NT2/D1 (cell line): Measurements from ENCODE around the gene MED15.

ENCODE experiments used
- DNase-seq: peaks from one replicate; pipeline ENCODE4 v3.0.0-alpha.2; 2011; ENCODE audit warnings: low read depth, low spot score
- H3K27me3 ChIP-seq: 2 replicates; pipeline ENCODE4 v1.6.0; 2011; ENCODE audit warnings: mild to moderate bottlenecking; ENCODE audit not compliant: insufficient read length, insufficient read depth
- H3K36me3 ChIP-seq: 2 replicates; pipeline ENCODE4 v1.6.1; 2011; ENCODE audit warnings: mild to moderate bottlenecking, low read length, mixed read lengths; ENCODE audit not compliant: insufficient read depth, insufficient read length
- H3K4me1 ChIP-seq: 2 replicates; pipeline ENCODE4 v1.5.1; 2011; ENCODE audit not compliant: insufficient read depth, insufficient read length
- H3K4me3 ChIP-seq: 2 replicates; pipeline ENCODE4 v1.5.1; 2011; ENCODE audit warnings: low read depth; ENCODE audit not compliant: insufficient read length
- H3K9ac ChIP-seq: 2 replicates; pipeline ENCODE4 v1.6.0; 2011; ENCODE audit warnings: low read depth; ENCODE audit not compliant: insufficient read length
- H3K9me3 ChIP-seq: 2 replicates; pipeline ENCODE4 v1.5.1; 2011; ENCODE audit warnings: mild to moderate bottlenecking, low read length; ENCODE audit not compliant: insufficient read depth
- SUZ12 ChIP-seq: IDR thresholded peaks from 2 replicates; pipeline ENCODE4 v1.6.1; 2011; ENCODE audit not compliant: insufficient read length, insufficient read depth; ENCODE audit errors: extremely low read depth
- YY1 ChIP-seq: IDR thresholded peaks from 2 replicates; pipeline ENCODE4 v1.6.1; 2011; ENCODE audit not compliant: insufficient read length, insufficient read depth
- ZNF274 ChIP-seq: IDR thresholded peaks from 2 replicates; pipeline ENCODE4 v1.6.1; 2011; ENCODE audit warnings: mild to moderate bottlenecking, low read depth, low read length

Gene MED15

DNA sequence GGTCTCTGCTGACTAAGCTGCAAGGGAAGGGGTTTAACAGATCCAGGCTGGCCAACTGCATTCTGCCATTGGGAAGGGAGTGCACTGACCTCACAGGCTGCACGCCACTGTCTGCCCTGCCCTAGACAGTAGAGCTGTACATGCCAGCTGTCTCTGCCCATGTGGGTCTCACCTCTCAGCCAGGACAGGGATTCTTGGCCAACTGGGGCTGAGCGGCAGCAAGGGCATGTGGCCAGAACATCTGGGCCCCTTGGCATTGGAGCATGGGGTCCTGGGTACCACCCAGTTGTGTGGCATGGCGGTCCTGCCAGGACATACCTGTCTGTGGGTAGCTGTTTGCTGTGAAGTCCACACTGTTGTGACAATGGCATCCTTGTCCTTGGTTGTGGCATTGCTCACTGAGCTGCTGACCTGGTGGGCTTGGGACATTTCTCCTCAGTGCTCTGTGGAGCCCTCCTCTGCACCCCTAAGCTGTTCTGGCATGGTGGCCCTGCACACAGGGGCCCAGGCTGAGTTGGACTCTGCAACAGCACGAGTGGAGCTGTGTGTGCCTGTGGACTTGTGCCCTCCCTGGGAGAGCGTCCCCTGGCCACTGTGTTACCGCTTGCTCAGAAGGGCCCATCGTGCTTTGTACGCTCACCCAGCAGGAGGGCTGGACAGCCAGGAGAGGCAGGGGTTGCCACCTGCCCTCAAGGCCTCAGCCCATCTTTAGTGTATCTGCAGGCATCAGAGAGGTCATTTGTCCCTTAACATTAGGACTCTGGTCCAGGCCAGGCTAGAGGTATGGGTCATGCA, 46.7 kb downstream of the MED15 start:
- H3K4me1 ChIP-seq: peaks cover 17% of the 10 kb centered on the region
- H3K27me3 ChIP-seq: no peaks in the 10 kb centered on the region
- TF ChIP-seq YY1: no peak
- no peak for TF ChIP-seq ZNF274
- TF ChIP-seq SUZ12: no peak
- H3K9ac ChIP-seq: no peak overlapping the region
- no peaks in the 10 kb centered on the region for H3K9me3 ChIP-seq
- H3K36me3 ChIP-seq: peaks cover 71% of the 10 kb centered on the region
- no peak overlapping the region for H3K4me3 ChIP-seq
- DNase-seq: no peak

DNA sequence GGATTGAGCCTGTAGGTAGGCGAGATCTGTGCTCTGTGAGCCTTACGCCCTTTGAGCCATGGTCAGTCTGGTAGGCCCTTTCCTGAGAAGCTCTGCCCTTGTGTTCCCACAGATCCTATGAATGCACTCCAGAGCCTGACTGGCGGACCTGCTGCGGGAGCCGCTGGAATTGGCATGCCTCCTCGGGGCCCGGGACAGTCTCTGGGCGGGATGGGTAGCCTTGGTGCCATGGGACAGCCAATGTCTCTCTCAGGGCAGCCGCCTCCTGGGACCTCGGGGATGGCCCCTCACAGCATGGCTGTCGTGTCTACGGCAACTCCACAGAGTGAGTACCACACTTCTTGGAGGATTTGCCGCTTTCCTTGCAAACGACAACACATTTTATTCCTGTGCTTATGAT, 47.4 kb downstream of the MED15 start:
- Histone ChIP-seq H3K4me1 (peaks cover 16% of the 10 kb centered on the region), H3K36me3 (peaks cover 77% of the 10 kb centered on the region)

DNA sequence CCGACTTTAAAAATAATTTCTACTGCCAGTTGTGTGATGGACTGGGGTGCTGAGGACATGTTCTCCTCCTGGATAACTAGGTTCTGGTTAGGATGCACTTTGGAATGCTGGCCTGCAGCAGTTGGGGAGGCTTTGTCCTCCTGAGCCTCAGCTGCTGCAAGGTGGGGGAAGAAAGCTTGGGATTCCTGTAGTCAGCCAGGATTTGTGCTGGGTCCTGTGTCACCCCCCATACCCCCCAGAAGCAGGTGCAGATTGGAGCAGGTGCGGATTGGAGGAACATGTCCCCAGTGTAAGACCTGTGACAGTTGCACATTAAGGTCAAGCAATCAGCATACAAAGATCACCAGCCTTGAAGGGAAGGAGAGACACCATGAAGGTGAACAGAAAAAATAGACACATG, 51.1 kb downstream of the MED15 start:
- Histone ChIP-seq H3K27me3 (no peaks in the 10 kb centered on the region), H3K9me3 (no peaks in the 10 kb centered on the region), H3K36me3 (peaks cover 67% of the 10 kb centered on the region), H3K4me3 (no peak overlapping the region), H3K4me1 (no peaks in the 10 kb centered on the region), H3K9ac (no peak overlapping the region)
- DNase-seq: no peak
- TF ChIP-seq YY1: no peak
- no peak for TF ChIP-seq ZNF274
- TF ChIP-seq SUZ12: no peak

More for the DNA sequence above, 47.4 kb downstream of the MED15 start:
- no peaks in the 10 kb centered on the region for H3K9me3 ChIP-seq
- no peak overlapping the region for H3K9ac ChIP-seq
- TF ChIP-seq ZNF274: no peak
- no peak for TF ChIP-seq YY1
- TF ChIP-seq SUZ12: no peak
- no peak for DNase-seq
- H3K27me3 ChIP-seq: no peaks in the 10 kb centered on the region
- H3K4me3 ChIP-seq: no peak overlapping the region

DNA sequence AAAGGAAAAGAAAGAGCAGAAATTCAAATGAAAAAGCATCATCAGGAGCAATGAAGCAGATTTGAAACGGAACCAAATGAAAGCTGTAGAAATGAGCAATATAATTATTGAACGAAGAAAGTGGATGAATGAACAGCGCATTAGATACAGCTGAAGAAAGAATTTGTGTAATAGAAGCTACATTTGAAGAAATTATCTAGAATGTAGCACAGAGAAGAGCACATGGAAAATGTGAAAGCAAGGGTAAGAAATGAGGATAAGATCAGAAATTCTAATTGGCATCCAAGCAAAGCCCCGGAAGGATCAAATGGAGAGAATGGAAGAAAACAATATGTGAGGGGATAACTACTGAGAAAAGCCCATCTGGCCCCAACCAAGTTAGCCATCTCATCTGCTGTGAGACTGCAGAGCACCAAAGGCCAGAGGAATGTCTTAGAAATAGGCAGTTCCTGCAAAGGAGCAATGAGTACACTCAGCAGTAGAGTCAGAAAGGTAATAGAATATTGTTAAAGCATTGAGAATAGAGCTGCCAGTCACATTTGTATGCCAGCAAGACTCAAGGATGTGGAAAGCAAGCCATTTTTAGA, 51.9 kb downstream of the MED15 start:
- H3K9ac ChIP-seq: no peak overlapping the region
- no peak for DNase-seq
- no peaks in the 10 kb centered on the region for H3K4me1 ChIP-seq
- no peak overlapping the region for H3K4me3 ChIP-seq
- H3K9me3 ChIP-seq: no peaks in the 10 kb centered on the region
- H3K36me3 ChIP-seq: peaks cover 60% of the 10 kb centered on the region
- TF ChIP-seq ZNF274 (no peak), SUZ12 (no peak), YY1 (no peak)
- H3K27me3 ChIP-seq: no peaks in the 10 kb centered on the region

DNA sequence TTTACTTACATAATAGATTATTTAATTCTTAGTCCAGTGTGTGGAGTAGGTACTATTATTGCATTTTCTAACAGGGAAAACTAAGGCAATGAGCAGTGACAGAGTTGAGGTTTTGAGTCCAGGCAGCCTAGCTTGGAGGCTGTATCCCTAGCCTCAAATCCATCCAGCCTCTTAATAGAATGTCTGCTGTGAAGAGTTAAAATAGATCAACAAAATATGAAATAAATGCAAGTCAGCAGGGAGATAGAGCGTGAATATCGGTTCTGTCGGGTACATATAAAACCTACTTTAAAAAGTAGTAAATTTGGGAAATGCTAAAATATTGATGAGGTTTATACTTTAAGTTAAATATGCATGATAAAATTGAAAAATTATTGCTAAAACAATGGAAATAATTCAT, 53.3 kb downstream of the MED15 start:
- H3K4me3 ChIP-seq: no peak overlapping the region
- DNase-seq: no peak
- H3K27me3 ChIP-seq: no peaks in the 10 kb centered on the region
- no peak overlapping the region for H3K9ac ChIP-seq
- TF ChIP-seq ZNF274 (no peak), YY1 (no peak), SUZ12 (no peak)
- no peaks in the 10 kb centered on the region for H3K9me3 ChIP-seq
- H3K36me3 ChIP-seq: peaks cover 59% of the 10 kb centered on the region
- no peaks in the 10 kb centered on the region for H3K4me1 ChIP-seq

DNA sequence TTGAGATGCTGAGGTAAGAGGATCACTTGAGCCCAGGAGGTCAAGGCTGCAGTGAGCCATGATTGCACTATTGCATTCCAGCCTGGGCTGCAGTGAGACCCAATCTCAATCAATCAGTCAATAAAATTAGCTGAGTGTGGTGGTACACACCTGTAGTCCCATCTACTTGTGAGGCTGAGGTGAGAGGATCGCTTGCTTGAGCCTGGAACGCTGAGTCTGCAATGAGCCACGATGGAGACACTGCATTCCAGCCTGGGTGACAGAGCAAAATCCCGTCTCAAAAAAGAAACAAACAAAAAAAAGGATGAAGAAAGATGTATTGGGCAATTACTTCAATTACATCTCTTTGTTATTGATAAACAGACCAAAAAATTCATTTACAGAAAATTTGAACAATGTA, 54.5 kb downstream of the MED15 start:
- H3K36me3 ChIP-seq: peaks cover 59% of the 10 kb centered on the region
- H3K27me3 ChIP-seq: no peaks in the 10 kb centered on the region
- H3K4me1 ChIP-seq: no peaks in the 10 kb centered on the region
- DNase-seq: no peak
- no peak overlapping the region for H3K9ac ChIP-seq
- no peaks in the 10 kb centered on the region for H3K9me3 ChIP-seq
- no peak overlapping the region for H3K4me3 ChIP-seq
- no peak for TF ChIP-seq SUZ12
- no peak for TF ChIP-seq ZNF274
- TF ChIP-seq YY1: no peak

DNA sequence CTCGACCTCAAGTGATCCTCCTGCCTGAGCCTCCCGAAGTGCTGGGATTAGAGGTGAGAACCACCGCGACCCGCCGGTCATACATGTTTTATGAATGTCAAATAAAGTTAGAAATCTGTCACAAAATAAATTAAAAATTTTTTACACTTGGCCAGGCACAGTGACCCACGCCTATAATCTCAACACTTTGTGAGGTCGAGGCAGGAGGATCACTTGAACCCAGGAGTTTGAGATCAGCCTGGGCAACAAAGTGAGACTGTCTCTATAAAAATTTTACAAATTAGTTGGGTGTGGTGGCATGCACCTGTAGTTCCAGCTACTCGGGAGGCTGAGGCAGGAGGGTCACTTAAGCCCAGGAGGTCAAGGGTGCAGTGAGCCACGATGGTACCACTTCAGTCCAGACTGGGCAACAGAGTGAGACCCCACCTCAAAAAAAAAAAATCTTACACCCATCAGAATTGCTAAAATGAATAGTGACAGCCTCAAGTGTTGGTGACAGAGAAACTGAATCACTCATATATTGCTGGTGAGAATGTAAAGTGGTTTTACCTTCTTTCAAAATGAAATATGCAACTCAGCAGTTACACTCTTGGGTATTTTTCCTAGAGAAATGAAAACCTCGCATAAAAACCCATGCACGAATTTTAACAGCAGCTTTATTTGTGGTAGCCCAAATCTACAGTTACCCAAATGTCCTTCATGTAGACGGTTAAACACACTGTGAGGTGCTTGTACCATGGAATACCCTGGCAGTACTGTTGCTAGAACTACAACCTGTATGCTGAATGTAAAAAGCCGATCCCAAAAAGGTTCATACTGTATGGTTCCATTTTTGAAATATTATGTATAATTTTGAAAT, 55.4 kb downstream of the MED15 start:
- no peaks in the 10 kb centered on the region for H3K9me3 ChIP-seq
- DNase-seq: no peak
- H3K4me3 ChIP-seq: no peak overlapping the region
- H3K36me3 ChIP-seq: peaks cover 59% of the 10 kb centered on the region
- H3K27me3 ChIP-seq: no peaks in the 10 kb centered on the region
- no peak for TF ChIP-seq SUZ12
- TF ChIP-seq YY1: no peak
- TF ChIP-seq ZNF274: no peak
- H3K9ac ChIP-seq: no peak overlapping the region
- H3K4me1 ChIP-seq: no peaks in the 10 kb centered on the region
